Activated gamma-delta T cell treated with Interleukin-2 at 50 U/mL for 16 hours (primary cell): ENCODE measurements around the gene PARD3B.

ENCODE experiments used
- DNase-seq: peaks from one replicate; pipeline ENCODE4 v3.0.0-alpha.2; 2020

Gene PARD3B

DNA sequence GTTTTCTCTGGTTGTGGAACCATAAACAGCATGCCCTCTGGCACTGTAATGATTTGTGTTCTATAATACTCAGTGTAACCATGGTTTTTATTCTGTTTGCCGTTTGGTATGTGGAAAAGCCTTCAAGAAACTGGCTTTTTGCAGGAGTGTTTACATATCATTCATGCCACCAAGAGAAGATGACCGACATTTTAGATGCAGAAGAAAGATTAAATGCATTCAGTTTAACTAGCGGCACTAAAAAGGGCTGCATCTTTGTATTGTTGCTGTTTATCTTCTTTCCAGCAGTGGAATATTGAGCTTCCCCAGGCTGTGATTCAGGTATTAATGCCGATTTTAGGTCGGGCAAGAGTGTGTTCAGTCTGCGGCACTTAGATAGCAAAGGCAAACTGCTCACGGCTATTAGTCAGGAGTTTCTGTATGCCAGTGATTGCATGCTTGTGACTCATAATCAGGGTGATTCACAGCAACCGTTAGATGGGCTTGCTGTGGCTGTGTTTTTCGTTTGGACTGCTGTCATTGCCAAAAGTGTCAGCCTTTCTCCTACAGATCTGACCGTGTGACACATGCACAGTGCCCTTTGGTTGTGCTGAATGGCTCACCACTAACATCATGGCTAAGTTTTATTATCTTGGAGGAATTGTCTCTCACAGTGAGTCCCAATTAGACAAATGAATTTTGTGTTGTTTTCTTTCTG is 479.7 kb downstream of the PARD3B start:
- no peak for DNase-seq

DNA sequence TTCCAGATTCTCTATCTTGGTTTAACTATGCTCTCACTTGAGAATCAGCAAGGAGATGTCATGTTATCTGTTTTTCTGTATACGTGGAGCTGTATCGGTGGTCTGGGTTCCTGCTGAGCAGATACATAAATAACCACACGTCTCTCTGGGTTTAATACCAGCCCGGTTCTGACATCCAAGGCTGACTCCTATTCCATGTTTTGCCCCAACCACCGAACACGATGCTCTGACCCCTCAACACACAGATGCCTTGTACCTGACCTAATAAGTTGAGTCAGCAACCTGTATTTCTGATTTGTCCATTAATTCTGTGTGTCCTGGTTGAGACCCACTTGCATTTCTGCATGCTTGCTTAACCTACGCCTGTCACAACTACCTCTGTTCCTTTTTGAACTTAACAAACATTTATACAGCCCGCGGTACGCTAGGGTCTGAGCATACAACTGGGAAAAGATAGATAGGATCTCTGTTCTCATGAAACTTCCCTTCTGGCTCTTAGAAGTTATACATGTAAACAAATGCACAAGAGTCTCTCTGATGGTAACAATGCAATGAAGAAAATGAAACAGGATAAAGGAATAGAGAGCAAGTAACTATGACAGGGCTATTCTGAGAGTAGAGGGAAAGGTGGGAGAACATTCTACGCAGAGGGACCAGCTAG is 480.4 kb downstream of the PARD3B start:
- DNase-seq = no peak

DNA sequence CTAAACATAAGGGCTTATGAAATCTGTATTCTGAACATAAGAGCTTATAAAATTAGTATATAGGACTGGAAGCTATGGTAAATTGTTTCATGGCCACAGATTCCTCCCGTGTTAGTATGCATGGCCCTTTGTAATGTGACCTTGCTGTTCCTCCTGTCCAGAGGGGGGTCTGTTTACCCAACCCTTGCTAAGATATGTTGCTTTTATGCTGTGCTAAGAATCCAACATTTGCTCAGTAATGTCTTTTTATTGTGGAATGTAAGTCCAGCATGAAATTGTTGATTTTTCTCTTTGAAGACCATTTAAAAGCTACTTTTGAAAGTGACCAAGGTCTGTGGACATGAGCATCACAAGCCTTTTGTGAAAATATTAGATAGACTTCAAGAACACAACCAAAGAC is 485.4 kb downstream of the PARD3B start:
- no peak for DNase-seq

DNA sequence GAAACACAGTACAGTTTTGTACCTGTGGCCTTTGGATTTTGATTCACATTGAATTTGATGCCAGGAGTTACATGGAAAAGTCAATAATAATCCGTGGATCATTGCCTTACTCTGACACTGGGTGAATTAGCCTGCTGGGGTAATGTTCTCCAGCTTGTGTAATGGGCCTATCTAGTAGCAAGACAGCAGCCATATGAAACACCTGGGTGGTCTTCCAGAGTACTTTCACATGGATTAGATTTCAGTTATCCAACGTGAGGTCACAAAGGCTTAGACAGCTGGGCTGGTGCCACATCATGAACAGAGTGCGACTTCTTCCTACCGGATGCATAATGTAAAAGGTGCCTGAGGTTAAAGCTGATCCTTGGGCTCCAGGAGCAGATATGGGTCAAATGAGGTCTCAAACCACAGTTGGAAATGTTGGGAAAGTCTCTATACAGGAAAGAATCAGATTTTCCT is 486.8 kb downstream of the PARD3B start:
- no peak for DNase-seq

DNA sequence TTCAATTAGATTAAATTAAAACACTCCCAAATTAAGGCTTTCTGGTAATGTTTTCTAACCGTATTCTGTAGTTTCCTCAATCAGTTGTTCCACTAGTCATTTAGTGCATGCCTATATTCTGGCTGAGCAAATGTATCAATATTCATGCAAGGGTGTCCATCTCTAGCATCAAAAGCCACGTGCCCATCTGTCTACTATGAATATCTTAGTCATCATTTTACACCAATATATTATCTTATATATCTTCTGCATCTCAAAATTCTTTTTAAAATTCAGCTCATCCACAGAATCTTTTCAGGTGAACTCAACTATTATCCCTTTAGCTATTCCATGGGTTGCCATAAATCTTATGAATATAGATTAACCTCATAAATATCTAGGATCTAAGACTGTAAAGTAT is 488.2 kb downstream of the PARD3B start:
- DNase-seq = no peak

DNA sequence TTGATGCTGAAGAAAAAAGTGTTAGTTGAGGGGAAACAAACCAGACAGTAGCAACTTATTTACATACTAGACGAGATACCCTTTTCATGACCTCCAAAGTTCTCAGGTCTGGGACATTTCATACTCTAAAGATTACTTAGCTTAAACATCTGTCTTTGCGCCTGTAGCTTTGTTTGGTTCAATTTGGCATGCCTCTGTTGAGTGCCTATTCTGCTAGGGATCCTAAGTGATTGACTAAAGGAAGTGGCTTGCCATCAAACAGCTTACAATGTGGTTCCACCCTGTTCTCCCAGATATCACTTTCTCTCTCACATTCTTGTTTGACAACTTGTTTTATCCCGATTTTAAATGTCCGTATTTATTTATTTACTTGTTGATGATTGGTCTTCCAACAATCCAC is 488.8 kb downstream of the PARD3B start:
- no peak for DNase-seq

DNA sequence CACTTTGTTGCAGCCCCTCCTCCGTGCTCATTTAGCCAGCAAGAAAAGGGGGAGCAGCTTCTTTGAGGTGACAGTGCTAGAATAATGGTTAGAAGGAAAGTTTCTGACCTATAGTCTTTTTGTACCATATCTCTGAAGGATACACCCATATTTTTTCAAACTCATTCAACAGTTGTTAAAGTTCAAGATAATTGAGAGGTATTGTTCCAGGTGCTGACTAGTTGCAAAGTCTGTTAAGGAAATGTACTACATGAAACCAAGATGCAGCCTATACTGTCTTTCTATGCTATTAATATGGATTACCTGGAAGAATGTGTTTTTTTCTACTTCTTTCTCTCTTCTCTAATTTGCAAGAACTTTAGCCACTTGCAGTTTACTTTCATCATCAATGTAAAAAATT is 495.0 kb downstream of the PARD3B start:
- no peak for DNase-seq

DNA sequence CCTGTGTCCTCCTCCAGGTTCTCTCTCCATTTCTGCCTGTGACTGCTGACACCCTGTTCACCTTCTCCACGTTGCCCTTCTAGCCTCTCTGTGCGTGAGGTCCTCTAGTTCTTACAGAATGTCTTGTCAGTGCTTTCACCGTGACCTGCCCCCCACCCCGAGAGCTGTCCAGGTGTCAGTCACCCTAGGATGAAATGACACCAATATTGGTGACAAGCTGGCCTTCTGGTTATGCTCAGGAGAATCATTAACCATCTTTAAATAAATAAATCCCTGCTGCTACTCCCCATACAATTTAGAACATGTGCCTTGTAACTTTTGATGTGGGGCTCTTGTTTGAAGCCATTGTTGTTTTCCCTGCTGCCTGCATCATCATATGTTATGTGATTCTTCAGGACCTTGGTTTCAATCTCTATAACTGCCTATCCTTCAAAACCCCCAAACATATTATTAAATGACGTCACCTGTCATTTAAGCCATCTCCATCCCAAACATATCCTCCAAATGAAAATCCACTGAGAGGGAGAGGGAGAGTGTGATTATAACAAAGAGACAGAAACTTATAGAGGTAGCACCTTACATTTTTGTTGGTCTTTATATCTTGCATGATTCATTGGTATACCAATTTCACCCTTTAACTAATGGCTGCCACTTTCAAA is 496.3 kb downstream of the PARD3B start:
- no peak for DNase-seq

DNA sequence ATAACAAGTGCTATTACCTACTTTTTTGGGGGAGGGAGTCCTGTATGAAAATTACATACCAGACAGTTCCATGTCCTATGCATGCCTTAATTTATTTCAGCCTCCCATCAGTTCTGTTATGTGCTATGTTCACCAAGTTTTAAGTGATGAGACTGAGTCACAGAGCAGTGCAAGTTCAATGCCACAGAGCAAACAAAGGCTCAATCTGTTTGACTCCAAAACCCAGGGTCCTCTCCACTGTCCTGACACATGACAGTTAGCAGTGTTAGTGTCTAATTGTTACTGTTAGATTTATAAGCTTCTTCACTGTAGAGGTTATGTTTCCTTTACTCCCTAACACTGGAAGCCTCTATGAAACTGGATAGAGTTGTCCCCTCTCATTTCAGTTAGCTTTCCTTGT is 498.0 kb downstream of the PARD3B start:
- DNase-seq = no peak

DNA sequence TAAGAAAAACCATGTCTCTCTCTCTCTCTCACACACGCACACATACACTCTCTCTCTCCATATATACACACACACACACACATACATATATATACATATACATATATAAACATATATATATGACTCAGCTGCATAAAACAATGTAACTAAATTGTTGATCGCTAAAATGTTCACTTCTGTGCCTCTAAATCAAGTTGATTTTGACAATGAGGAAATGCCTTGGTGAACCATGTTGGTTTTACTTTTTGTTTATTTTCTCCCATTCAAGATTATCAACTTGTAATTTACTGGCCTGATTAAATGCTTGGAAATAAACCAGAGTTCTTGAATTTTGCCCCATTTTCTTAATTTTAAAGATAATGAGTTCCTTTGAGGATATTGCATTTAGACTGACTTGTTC is 500.4 kb downstream of the PARD3B start:
- DNase-seq = no peak

DNA sequence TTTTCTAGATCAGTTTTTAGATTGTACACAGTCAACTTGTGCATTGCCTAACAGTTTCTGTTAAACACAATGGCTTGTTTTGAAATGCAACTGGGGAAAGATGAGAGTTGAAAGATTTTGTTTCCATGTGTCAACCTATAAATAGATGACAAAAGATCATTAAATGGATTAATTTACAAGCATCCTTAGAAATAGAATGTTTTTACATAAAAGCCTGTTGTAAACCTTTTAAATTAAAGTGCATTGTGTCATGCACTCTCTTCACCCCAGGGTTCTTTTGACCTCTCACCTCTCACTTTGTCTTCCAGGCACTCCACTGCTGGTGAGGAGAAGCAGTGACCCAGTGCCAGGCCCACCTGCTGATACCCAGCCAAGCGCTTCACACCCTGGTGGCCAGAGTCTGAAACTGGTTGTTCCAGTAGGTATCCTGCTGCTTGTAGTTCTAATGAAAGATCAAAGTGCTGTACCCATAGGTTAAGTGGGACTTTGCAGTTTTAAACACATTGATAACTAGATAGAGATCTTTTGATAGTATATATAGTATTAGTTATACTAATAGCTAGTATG is 502.1 kb downstream of the PARD3B start:
- DNase-seq = no peak

DNA sequence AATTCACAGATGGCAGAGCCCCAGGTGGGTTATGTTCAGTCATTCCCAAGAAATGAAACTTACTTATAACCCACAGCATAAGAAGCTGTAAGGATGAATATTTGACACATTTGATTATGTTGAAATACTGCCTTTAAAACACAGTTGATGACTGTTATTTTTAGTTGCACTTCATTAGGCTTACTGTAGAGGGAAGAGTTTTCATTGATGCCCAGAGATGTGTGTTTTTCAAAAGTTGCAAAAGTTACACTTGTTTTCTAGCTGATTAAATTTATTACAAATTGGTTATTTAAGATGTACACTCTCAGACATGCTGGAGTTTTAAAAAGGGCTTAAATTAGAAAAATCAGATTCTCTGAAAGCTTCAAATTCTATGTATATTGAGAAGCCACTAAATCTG is 506.1 kb downstream of the PARD3B start:
- no peak for DNase-seq

DNA sequence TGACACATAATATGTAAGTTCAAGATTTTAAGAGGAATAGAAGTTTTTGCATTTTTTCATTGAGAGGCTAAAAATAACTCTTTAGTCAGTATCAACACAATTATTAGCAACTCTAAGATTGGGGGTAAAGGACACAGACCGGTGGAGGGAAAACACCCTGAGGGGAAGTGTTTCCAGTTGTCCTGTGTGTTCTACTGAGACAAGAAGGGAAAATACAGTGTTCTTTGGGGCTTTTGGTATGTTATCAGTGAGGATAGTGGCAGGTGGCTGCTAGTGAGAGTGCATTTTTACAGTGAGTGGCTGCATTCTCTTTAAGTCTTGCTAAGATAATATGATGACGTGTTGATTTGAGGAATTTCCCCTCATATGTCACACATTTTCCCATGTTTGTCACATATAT is 507.5 kb downstream of the PARD3B start:
- no peak for DNase-seq

DNA sequence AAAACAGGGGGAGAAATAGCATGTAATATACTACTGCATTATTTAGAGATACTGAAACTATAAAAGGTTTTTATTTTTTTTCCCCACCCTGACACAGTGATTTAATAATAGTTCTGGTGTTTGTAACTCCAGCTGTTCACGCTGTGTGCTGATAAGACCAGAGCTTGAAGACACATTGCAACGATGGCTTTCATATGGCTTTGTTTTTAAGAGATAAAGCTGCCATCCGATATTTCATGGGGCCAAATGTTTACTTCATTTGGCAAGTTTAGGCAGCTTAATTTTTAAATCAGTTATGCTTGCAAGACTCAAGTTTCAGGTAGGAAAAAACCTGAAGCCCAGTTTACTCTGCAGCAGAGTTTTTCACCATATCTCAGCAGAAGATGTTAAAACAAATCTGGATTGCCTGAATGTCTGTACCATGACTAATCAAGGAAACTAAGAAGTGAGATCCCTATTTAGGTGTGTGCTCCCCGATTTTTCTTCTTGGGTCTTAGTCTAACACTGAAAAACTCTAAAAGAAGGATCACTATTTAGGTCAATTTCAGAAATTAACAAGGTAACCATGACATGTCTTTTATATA is 508.6 kb downstream of the PARD3B start:
- DNase-seq = no peak

DNA sequence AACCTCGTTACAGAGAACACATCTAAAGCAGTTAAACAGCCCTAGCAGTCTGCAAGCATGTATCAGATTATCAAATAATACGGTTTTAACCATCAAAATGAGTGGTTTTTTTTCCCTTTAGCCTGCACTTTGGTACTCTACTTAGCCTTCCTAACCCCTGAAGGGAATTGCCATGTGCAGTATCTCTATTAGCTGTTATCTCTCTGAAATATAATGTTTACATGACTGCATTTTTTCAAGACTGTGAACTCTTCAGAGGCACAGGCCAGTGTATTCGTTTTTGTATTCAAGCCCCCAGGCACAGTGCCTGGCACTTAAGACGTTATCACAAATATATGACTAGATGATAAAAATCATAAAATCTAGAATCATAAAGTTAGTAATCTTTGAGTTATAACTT is 509.5 kb downstream of the PARD3B start:
- DNase-seq = no peak

DNA sequence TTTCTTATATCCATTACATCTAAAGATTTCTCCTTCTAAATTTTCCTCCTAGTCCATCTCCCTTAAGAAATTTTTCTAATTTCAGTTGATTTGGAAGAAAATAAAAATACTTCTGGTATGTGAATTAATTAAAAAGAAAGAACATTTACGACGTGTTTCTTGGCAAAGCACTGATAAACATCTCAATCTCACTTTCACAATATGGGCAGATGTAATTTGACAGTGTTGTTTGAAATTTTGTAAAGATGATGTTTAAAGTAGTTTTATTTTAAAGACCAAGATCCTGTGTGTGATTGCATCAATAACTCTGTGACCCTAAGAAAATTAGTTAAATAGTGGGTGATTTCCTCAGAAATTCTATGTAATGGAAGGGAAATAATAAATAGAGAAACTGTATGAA is 510.0 kb downstream of the PARD3B start:
- no peak for DNase-seq

DNA sequence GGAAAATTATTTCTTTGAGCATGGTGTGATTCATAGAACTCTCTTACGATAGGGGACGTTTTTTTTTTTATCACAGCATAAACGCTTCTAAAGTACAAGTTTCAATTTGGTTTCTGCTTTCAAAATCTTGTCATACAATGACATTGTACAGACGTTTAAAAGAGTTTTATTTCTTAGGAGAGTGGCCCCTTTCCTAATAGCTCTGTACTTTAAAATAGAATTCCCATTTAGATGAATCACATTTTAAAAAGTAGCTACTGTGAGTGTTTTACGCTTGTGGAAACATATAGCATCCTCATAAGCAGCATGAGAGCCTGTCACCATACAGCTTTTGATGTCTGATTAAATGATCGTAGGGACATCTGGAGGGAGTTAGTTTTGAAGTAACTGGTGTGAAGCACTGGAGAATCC is 510.9 kb downstream of the PARD3B start:
- no peak for DNase-seq

DNA sequence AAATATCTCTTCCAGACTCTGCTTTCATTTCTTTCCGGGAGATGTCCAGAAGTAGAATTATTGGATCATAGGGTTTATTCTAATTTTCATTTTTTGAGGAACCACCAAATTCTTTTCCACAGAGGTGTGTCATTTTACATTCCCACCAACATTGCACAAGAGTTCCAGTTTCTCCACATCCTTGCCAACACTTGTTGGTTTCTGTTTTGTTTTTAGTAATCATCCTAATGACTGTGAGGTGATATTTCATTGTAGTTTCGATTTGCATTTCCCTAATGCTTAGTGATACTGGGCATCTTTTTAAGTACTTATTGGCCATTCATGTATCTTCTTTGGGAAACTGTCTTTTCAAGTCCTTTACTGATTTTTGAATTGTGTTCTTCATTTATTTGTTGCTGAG is 513.1 kb downstream of the PARD3B start:
- DNase-seq = no peak

DNA sequence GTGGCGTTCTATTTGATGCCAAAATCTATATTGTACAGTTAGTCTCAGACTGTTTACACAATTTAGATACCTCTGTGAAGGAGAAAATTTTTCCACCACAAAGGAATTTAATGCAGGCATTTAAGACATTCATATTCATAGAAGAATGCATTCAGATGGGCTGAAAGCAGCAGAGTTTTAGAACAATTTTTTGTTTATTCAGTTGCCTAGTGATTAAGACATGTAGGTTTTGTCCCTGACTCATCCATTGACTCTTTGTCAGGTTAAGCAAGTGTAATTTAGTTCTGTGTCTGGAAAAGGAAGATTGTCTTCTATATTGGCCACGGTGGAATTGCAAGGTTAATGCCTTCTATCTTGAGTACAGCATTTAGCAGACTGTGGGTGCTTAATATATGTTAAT is 515.0 kb downstream of the PARD3B start:
- DNase-seq = no peak

DNA sequence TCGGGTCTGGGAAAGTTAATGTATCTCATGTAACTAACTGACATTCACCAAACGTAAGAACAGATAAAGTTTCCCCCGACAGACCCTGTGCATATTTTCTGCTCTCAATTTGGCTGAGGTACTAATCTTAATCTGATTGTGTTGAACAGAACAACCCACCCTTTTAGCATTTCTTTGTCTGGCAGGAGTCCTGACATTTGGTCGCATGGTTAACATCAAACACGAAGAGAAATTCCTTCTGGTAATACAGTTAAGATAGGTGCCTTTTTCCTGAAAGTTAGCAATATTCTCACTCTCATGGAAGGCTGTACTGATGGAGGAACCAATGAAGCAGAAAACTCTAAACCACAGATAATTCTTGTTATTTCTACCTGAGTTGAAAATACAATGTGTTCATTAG is 520.8 kb downstream of the PARD3B start:
- DNase-seq = no peak

DNA sequence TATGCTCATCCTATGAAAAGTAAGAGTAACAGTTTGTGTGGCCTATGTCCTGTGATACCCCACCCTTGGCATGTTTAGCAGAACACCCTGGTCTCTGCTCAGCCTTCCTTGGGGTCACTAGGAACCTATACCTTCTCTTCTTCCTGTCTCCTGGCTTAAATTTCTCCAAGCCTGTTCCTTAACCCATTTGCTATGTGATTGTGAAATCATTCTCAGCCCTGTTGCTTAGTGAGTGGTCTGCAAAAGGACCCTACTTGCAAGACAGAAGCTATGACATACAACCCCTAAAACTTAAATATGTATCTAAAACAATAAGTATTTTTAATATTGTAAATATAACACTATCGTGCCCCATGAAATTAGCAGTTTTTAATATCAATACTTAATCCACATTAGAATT is 524.7 kb downstream of the PARD3B start:
- no peak for DNase-seq

DNA sequence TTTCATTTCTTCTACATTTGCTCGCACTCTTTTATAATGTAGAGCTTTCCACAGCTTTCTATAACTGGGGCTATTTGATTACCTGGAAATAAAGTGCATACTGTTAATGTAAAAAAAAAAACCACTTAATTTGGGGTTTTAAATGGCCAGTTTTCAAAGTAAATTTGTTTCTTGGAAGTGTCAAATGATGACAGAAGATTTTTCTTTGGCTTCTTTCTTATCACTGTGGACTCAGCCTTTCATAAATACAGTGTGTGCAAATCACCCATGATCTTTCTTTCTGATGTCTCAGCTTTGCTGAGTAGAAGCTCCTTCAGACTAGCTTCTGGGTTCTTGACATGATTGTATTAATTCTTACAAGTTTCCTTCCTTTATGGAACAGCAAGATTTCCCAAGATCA is 525.6 kb downstream of the PARD3B start:
- DNase-seq = no peak

DNA sequence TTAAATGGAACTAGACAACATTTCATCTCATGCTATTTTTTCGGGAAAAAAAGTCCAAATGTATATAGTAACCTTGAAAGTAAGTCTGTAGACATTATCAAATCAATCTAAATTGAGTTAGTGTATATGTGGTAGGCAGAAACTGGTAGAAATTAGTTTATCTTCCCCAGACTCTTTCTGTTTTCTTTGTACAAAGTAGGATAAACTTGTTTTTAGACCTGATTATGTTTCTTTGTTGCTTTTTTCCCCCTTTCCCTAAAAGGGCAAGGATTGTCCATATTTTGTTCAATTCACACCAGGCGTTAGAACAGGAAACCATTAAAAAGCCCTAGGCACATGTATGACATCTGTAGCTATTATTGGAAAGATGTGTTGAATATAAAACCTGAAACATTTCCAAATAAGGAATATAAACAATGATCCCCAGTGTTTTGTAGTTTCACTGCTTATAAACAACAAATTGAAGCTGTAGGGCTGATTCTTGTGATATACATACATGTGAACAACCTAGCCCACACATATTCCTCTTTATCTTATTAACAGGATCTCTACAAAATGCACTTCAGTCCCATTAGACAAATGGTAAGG is 528.3 kb downstream of the PARD3B start:
- DNase-seq = no peak
